SH-SY5Y (cell line): Measurements from ENCODE around the gene GSKIP.

Experiments
- GATA2 ChIP-seq: IDR thresholded peaks from 2 replicates; pipeline ENCODE4 v1.6.1; 2011; ENCODE audit warnings: mild to moderate bottlenecking, low read depth, low read length
- GATA3 ChIP-seq: IDR thresholded peaks from 2 replicates; pipeline ENCODE4 v1.6.1; 2011; ENCODE audit warnings: low read depth, mild to moderate bottlenecking, low read length, moderate library complexity

- TF ChIP-seq GATA2 = no peak
- no peak for TF ChIP-seq GATA3
Measured at GRCh38 chr14:96409701-96410100, 46.4 kb downstream of the GSKIP start.
